NCI-H146 treated with DMSO at 0.1 percent for 48 hours (cell line): ENCODE results near the gene LAMTOR1.

Source experiments
- DNase-seq: peaks from one replicate; lab custom pipeline; 2025; ENCODE audit not compliant: unreplicated experiment; lab: John Stamatoyannopoulos, UW

Gene LAMTOR1

GRCh38 chr11:72120930-72121329 lies 17.8 kb upstream of the LAMTOR1 start:
- no peak for DNase-seq

- DNase-seq: no peak
Observed at GRCh38 chr11:72119198-72119597, 16.1 kb upstream of the LAMTOR1 start.

GRCh38 chr11:72116019-72116755 lies 13.1 kb upstream of the LAMTOR1 start:
- DNase-seq: no peak

- DNase-seq: no peak
Observed at GRCh38 chr11:72114570-72114969, 11.5 kb upstream of the LAMTOR1 start.

GRCh38 chr11:72112978-72113808 lies 10.1 kb upstream of the LAMTOR1 start:
- DNase-seq: no peak

GRCh38 chr11:72112143-72112977 lies 9.3 kb upstream of the LAMTOR1 start, which contains the start of gene ANAPC15:
Gene ANAPC15, minus strand, starts transcription at chr11:72112695. Its CDS starts 1,419 bp downstream, at chr11:72111276.
- DNase-seq: peak; percentile 99

GRCh38 chr11:72111300-72112142 lies 8.4 kb upstream of the LAMTOR1 start:
- DNase-seq: no peak

GRCh38 chr11:72105888-72106287 lies 2.8 kb upstream of the LAMTOR1 start, which contains the start of gene TOMT:
Gene TOMT, plus strand, starts transcription at chr11:72105924. Its CDS starts 28 bp downstream, at chr11:72105952.
- no peak for DNase-seq

- DNase-seq: no peak
Observed at GRCh38 chr11:72103754-72104167, 664 bp upstream of the LAMTOR1 start.

- no peak for DNase-seq
Observed at GRCh38 chr11:72102631-72102945, 509 bp downstream of the LAMTOR1 start.

- no peak for DNase-seq
Observed at GRCh38 chr11:72102162-72102561, 935 bp downstream of the LAMTOR1 start.

GRCh38 chr11:72100462-72100861 lies 2.6 kb downstream of the LAMTOR1 start:
- no peak for DNase-seq

GRCh38 chr11:72100009-72100408 lies 3.1 kb downstream of the LAMTOR1 start:
- no peak for DNase-seq

- DNase-seq: no peak
Observed at GRCh38 chr11:72098741-72099140, 4.4 kb downstream of the LAMTOR1 start.

GRCh38 chr11:72091292-72091691 lies 11.8 kb downstream of the LAMTOR1 start:
- DNase-seq: no peak

- DNase-seq: no peak
Observed at GRCh38 chr11:72088076-72088808, 14.9 kb downstream of the LAMTOR1 start.

GRCh38 chr11:72085621-72086351 lies 17.3 kb downstream of the LAMTOR1 start:
- peak; percentile 50 for DNase-seq

GRCh38 chr11:72084965-72085364 lies 18.1 kb downstream of the LAMTOR1 start:
- DNase-seq: no peak

GRCh38 chr11:72084076-72084475 lies 19.0 kb downstream of the LAMTOR1 start:
- DNase-seq: no peak
